GM20000 (cell line): Measurements from ENCODE around the gene CSNK1G1.

Source experiments
- DNase-seq: peaks from one replicate; pipeline ENCODE4 v3.0.0; 2012; ENCODE audit warnings: low spot score
- TF ChIP-seq, protein P1 (sequence below): IDR thresholded peaks from 2 replicates; pipeline ENCODE4 v1.5.1; 2012; ENCODE audit warnings: mild to moderate bottlenecking, control low read depth; ENCODE audit errors: extremely low read depth, missing control alignments

The CSNK1G1 gene

GRCh38 chr15:64152507-64153387 is 203.2 kb downstream of the CSNK1G1 start:
- TF ChIP-seq, protein P1, sequence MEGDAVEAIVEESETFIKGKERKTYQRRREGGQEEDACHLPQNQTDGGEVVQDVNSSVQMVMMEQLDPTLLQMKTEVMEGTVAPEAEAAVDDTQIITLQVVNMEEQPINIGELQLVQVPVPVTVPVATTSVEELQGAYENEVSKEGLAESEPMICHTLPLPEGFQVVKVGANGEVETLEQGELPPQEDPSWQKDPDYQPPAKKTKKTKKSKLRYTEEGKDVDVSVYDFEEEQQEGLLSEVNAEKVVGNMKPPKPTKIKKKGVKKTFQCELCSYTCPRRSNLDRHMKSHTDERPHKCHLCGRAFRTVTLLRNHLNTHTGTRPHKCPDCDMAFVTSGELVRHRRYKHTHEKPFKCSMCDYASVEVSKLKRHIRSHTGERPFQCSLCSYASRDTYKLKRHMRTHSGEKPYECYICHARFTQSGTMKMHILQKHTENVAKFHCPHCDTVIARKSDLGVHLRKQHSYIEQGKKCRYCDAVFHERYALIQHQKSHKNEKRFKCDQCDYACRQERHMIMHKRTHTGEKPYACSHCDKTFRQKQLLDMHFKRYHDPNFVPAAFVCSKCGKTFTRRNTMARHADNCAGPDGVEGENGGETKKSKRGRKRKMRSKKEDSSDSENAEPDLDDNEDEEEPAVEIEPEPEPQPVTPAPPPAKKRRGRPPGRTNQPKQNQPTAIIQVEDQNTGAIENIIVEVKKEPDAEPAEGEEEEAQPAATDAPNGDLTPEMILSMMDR: no peak
- peak; percentile 58 for DNase-seq

DNA sequence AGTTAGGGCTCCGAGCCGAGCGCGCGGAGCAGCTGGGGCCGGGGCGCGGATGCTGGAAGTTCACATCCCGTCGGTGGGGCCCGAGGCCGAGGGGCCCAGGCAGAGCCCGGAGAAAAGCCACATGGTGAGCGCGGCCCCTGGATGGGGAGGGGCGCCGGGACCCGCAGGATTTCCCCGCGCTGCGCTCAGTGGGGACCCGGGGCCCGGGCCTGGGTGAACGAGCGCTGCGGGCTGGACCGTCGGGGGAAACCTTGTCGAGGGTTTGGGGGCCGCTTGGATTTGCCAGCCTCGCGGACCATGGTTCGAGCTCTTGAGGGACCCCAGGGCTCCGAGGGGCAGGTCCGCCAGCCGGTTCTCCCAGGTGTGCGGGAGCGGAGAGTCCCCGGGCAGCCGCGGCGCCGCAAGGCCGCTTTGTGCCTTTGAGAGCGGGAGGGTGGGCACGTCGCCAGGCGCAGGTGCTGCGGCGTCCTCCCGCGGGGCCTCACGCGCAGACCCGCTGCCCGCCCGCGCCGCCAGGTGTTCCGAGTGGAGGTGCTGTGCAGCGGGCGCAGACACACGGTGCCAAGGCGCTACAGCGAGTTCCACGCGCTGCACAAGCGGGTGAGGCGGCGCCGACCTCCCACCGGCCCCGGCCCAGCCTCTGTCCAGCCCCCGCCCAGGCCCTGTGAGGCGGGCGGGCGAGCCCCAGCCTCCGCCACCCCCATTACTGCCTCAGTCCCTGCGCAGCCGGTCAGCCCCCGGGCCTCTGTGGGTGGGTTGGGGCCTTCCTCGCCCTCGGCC is 204.1 kb downstream of the CSNK1G1 start, which contains the start of gene SNX22:
Gene SNX22 (plus strand): TSS at position 5 of the 780 bp plus-strand sequence. CDS start 45 bp downstream, at position 50.
- DNase-seq: no peak
- TF ChIP-seq, protein P1: no peak

- TF ChIP-seq, protein P1: no peak
- peak; percentile 32 for DNase-seq
These were observed 205.9 kb downstream of the CSNK1G1 start for GRCh38 chr15:64149893-64150578.

DNA sequence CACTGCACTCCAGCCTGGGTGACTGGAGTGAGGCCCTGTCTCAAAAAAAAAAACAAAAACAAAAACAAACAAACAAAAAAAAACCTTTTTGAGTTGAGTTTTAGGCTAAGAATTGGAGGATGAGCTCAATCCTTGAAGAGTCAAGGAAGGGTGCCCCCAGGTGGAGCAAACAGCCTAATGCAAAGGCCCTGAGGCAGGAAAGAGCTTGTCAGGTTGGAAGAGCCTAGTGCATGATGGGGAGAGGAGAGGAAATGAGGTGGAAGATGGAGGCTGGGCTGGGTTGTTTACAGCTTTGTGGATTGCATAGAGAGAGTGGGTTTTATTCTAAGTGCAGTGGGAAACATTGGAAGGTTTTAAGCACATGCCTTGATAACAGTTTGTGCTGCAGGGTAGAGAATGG is 206.5 kb downstream of the CSNK1G1 start:
- no peak for DNase-seq
- TF ChIP-seq, protein P1: peak; percentile 19

DNA sequence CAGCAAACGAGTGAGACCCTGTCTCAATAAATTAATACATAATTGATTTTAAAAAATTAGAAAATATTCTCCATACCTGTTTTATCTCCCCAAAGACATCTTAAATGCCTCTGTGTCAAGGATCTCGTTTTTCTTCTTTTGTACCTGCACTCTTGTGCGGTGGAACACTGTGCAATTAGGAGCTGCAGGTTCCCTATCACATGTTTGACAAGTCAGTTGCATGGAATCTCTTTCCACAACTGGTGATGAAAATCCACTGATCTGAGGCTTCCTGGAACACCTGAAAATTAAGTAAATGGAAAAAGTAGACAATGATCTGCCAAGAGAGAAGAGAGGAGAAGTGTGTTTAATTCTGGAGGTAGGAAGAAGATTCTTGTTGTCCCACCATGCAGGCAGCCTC is 207.4 kb downstream of the CSNK1G1 start:
- DNase-seq: no peak
- TF ChIP-seq, protein P1: no peak

GRCh38 chr15:64148168-64148567 is 207.8 kb downstream of the CSNK1G1 start:
- DNase-seq: no peak
- TF ChIP-seq, protein P1: no peak
